OCI-M2 (cell line): ENCODE results near the gene PDCD1LG2.

Experiments used
- DNase-seq: peaks from one replicate; lab custom pipeline; 2025; ENCODE audit not compliant: unreplicated experiment; lab: John Stamatoyannopoulos, UW

The PDCD1LG2 gene

GRCh38 chr9:5608298-5609225 is 98.2 kb downstream of the PDCD1LG2 start:
- DNase-seq: no peak

GRCh38 chr9:5609226-5609596 is 98.9 kb downstream of the PDCD1LG2 start:
- DNase-seq: no peak

- no peak for DNase-seq
These were observed 100.2 kb downstream of the PDCD1LG2 start for GRCh38 chr9:5610491-5610890.

GRCh38 chr9:5611321-5612184 is 101.2 kb downstream of the PDCD1LG2 start:
- DNase-seq: no peak

- DNase-seq: no peak
These were observed 101.8 kb downstream of the PDCD1LG2 start for GRCh38 chr9:5612185-5612530.

GRCh38 chr9:5614192-5614591 is 103.9 kb downstream of the PDCD1LG2 start:
- DNase-seq: no peak

GRCh38 chr9:5614985-5615384 is 104.7 kb downstream of the PDCD1LG2 start:
- no peak for DNase-seq

GRCh38 chr9:5617749-5618148 is 107.4 kb downstream of the PDCD1LG2 start:
- DNase-seq: no peak

- DNase-seq: no peak
These were observed 110.2 kb downstream of the PDCD1LG2 start for GRCh38 chr9:5620494-5620893.
